ENCODE results near the gene STAC3. TPM values are rescaled to one million over a fixed set of nuclear protein-coding genes. Genes with fewer than 3 reads are reported as not detected.
A peak's percentile ranks its signal among the peaks of the same experiment; 100 is the strongest.

STAC3 gene
- total and polyA plus RNA-seq, 8 donors: 2.9 to 5.1 (median 3.4) TPM

DNA sequence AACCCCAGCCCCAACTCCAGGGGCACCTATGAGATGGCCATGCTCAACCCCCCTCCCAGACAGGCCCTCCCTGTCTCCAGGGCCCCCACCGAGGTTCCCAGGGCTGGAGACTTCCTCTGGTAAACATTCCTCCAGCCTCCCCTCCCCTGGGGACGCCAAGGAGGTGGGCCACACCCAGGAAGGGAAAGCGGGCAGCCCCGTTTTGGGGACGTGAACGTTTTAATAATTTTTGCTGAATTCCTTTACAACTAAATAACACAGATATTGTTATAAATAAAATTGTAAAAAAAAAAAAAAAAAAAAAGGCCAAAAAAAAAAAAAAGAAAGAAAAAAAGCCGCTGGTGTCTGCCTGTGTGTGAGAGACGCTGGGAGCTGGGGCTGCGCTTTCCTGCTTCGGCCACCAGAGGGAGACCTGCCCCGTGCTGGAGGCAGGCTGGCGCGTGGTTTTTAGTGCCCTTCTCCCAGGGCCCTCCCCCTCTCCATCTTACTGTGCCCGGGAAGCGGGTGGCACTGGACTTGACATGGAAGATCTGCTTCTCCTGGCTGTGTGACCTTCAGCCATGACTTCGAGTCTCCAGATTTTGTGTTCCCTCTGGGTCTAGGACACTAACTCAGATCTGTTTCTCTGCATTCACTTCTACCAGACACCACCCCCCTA, 37.8 kb downstream of the STAC3 start:
- DNase-seq (peak; percentile 68 to 95 (median 89)), ATAC-seq (peak; percentile 89)
- peaks cover 0 to 49% of the 10 kb centered on the region in 2 donors for H3K36me3 ChIP-seq
- intact Hi-C loops (cut with DNase I): no loop called here
- peaks cover 15 to 37% of the 10 kb centered on the region in 2 donors for H3K4me1 ChIP-seq
- TF ChIP-seq CTCF (IDR thresholded peaks at IDR 0.05): peak; percentile 96 to 98
- no peak overlapping the region for H3K4me3 ChIP-seq
- peaks cover 34 to 47% of the 10 kb centered on the region in 2 donors for H3K27me3 ChIP-seq
- H3K9me3 ChIP-seq: no peaks in the 10 kb centered on the region
- no peak overlapping the region for H3K27ac ChIP-seq

GRCh38 chr12:57212701-57213057, 38.3 kb downstream of the STAC3 start:
- Histone ChIP-seq H3K27me3 (peaks cover 29 to 42% of the 10 kb centered on the region in 2 donors), H3K36me3 (peaks cover 0 to 54% of the 10 kb centered on the region in 2 donors), H3K4me3 (no peak overlapping the region), H3K27ac (no peak overlapping the region), H3K4me1 (peaks cover 15 to 34% of the 10 kb centered on the region in 2 donors), H3K9me3 (no peaks in the 10 kb centered on the region)
- intact Hi-C loops (cut with DNase I): no loop called here
- ATAC-seq (no peak), DNase-seq (no peak)
- TF ChIP-seq CTCF (IDR thresholded peaks at IDR 0.05): no peak

DNA sequence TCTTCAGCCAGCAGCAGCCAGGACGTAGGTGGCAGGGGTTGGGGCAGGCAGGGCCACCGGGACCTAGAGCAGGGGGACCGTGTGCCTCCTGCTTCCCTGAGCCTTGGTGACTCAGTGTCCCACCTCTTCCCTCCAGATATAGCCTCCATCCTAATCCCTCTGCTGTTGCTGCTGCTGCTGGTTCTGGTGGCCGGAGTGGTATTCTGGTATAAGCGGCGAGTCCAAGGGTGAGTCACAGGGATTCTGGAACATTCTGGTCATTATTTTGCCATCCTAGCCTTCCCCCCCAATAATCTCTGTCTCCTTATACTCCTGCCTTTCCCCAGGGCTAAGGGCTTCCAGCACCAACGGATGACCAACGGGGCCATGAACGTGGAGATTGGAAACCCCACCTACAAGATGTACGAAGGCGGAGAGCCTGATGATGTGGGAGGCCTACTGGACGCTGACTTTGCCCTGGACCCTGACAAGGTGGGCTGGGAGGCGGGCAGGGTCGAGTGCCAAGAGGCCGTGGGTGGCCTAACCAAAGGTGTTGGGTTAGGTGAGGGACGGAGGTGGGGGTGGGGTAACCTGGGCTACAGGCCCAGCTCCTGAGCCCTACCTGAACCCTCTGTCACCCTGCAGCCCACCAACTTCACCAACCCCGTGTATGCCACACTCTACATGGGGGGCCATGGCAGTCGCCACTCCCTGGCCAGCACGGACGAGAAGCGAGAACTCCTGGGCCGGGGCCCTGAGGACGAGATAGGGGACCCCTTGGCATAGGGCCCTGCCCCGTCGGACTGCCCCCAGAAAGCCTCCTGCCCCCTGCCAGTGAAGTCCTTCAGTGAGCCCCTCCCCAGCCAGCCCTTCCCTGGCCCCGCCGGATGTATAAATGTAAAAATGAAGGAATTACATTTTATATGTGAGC, 38.9 kb downstream of the STAC3 start:
- Histone ChIP-seq H3K27me3 (peaks cover 22 to 36% of the 10 kb centered on the region in 2 donors), H3K9me3 (no peaks in the 10 kb centered on the region), H3K27ac (no peak overlapping the region), H3K4me3 (no peak overlapping the region), H3K4me1 (peaks cover 11 to 28% of the 10 kb centered on the region in 2 donors), H3K36me3 (peaks cover 0 to 60% of the 10 kb centered on the region in 2 donors)
- TF ChIP-seq CTCF (IDR thresholded peaks at IDR 0.05): no peak
- DNase-seq (no peak), ATAC-seq (no peak)
- intact Hi-C loops (cut with DNase I): no loop called here

DNA sequence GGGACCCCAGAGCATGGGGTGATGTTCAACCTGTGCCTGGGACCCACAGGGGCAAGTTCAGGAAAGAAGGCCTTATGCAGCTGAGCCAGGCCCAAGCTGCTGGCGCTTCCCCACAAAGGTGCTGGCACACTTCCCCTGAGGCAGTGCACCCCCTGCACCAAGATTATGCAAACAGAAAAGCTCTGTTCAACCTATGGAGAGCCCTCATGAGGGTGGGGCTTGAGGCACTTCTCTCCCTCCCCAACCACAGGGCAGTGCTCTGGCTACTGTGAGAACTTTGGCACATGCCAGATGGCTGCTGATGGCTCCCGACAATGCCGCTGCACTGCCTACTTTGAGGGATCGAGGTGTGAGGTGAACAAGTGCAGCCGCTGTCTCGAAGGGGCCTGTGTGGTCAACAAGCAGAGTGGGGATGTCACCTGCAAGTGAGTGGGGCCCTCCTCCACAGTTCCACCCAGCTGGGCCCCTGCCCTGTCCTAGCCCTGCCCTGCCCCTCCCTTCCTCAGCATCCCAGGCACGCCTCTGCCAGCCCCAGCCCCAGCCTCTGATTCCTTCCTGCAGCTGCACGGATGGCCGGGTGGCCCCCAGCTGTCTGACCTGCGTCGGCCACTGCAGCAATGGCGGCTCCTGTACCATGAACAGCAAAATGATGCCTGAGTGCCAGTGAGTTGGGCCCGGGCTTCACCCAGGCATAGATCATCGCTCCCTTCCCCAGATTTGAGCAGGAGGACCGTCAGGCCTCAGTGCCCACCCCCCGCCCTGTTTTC, 39.9 kb downstream of the STAC3 start:
- no peak overlapping the region for H3K27ac ChIP-seq
- peaks cover 0 to 70% of the 10 kb centered on the region in 2 donors for H3K36me3 ChIP-seq
- no peak for TF ChIP-seq CTCF (IDR thresholded peaks at IDR 0.05)
- no peaks in the 10 kb centered on the region for H3K9me3 ChIP-seq
- no peak for ATAC-seq
- peaks cover 16 to 27% of the 10 kb centered on the region in 2 donors for H3K27me3 ChIP-seq
- intact Hi-C loops (cut with DNase I): no loop called here
- no peak for DNase-seq
- peaks cover 4 to 19% of the 10 kb centered on the region in 2 donors for H3K4me1 ChIP-seq
- H3K4me3 ChIP-seq: no peak overlapping the region

Measured in left lung (tissue), 10 donors.